Ovary (tissue), 3 donors: ENCODE measurements around the gene SDK1.

ENCODE experiments used
- EP300 ChIP-seq: sonication (generic); formaldehyde crosslinking; IDR thresholded peaks from one replicate; pipeline ENCODE4 v1.6.1; 2017; ENCODE audit warnings: antibody characterized with exemption
- POLR2A ChIP-seq: fragments of 450-650 bp; IDR thresholded peaks from one replicate; pipeline ENCODE4 v1.6.1; 2017; ENCODE audit warnings: antibody characterized with exemption, mild to moderate bottlenecking, moderate library complexity
- TF ChIP-seq, protein P1 (sequence below), 3 donors: fragments of 450-650 bp in 2 of 3; fragments of 200-600 bp in 1 of 3; IDR thresholded peaks; one replicate each; pipeline versions ENCODE4 v1.5.1 to v1.8.0; 2016 to 2022; ENCODE audit warnings: antibody characterized with exemption in 3 of 3, mild to moderate bottlenecking in 1 of 3
- donor health status: DM: no; HTN: no; CAD: no.

DNA sequence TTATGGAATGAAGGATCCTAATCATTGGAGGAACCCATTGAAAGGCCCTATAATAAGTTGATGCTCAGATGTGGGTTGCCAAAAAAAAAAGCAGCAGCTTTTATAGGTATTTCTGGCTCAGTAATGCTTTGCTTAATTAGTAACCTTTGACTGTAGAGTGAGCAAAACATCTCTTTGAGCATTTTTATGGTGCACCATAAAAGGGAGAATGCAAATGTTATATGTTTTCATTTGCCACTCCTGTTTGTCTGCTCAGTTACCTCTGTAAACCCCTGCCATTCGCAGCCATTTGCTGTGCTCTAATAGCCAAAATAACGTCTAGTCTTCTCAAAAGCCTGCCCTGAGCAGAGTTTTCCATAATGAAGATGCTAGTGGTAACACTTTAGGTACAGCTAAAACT, 792.0 kb downstream of the SDK1 start:
- TF ChIP-seq, protein P1, sequence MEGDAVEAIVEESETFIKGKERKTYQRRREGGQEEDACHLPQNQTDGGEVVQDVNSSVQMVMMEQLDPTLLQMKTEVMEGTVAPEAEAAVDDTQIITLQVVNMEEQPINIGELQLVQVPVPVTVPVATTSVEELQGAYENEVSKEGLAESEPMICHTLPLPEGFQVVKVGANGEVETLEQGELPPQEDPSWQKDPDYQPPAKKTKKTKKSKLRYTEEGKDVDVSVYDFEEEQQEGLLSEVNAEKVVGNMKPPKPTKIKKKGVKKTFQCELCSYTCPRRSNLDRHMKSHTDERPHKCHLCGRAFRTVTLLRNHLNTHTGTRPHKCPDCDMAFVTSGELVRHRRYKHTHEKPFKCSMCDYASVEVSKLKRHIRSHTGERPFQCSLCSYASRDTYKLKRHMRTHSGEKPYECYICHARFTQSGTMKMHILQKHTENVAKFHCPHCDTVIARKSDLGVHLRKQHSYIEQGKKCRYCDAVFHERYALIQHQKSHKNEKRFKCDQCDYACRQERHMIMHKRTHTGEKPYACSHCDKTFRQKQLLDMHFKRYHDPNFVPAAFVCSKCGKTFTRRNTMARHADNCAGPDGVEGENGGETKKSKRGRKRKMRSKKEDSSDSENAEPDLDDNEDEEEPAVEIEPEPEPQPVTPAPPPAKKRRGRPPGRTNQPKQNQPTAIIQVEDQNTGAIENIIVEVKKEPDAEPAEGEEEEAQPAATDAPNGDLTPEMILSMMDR (IDR thresholded peaks at IDR 0.05) = no peak
- no peak for TF ChIP-seq POLR2A
- no peak for TF ChIP-seq EP300
